NCI-H510A treated with DMSO at 0.1 percent for 48 hours (cell line): ENCODE measurements around the gene CCDC116.
"Not testable (repeated sequence)": the region's sequence is repeated elsewhere in the genome, so short reads cannot be mapped to it uniquely, and the experiment has no call there.

Source experiments
- DNase-seq: peaks from one replicate; lab custom pipeline; 2025; lab: John Stamatoyannopoulos, UW

The CCDC116 gene

GRCh38 chr22:21632237-21632895, at the start of gene CCDC116:
CCDC116 (plus strand) TSS chr22:21632760; CDS start chr22:21633182, 422 bp downstream.
- DNase-seq, result no peak

GRCh38 chr22:21582801-21583740, 49.5 kb upstream of the CCDC116 start:
- DNase-seq, result peak; percentile 60

- DNase-seq, result no peak
Observed at GRCh38 chr22:21585389-21585788, 47.2 kb upstream of the CCDC116 start.

GRCh38 chr22:21587803-21588611, 44.6 kb upstream of the CCDC116 start:
- no peak for DNase-seq

GRCh38 chr22:21589396-21589795, 43.2 kb upstream of the CCDC116 start:
- DNase-seq, result no peak

GRCh38 chr22:21590809-21591641, 41.5 kb upstream of the CCDC116 start:
- no peak for DNase-seq

- DNase-seq, result no peak
Observed at GRCh38 chr22:21591695-21592094, 40.9 kb upstream of the CCDC116 start.

GRCh38 chr22:21592422-21592821, 40.1 kb upstream of the CCDC116 start:
- DNase-seq, result no peak

- no peak for DNase-seq
Observed at GRCh38 chr22:21593406-21594232, 38.9 kb upstream of the CCDC116 start.

GRCh38 chr22:21594865-21595452, 37.6 kb upstream of the CCDC116 start:
- no peak for DNase-seq

- DNase-seq, result not testable (repeated sequence)
Observed at GRCh38 chr22:21596356-21597135, 36.0 kb upstream of the CCDC116 start.

GRCh38 chr22:21598302-21598701, 34.3 kb upstream of the CCDC116 start:
- DNase-seq, result no peak

- DNase-seq, result no peak
Observed at GRCh38 chr22:21599053-21599893, 33.3 kb upstream of the CCDC116 start.

- no peak for DNase-seq
Observed at GRCh38 chr22:21602579-21602978, 30.0 kb upstream of the CCDC116 start.

GRCh38 chr22:21603973-21604372, 28.6 kb upstream of the CCDC116 start:
- DNase-seq, result no peak

GRCh38 chr22:21605887-21606564, 26.5 kb upstream of the CCDC116 start:
- no peak for DNase-seq

GRCh38 chr22:21606775-21607174, 25.8 kb upstream of the CCDC116 start:
- no peak for DNase-seq
